ENCODE measurements around the gene INPP4B. TPM values are rescaled to one million over a fixed set of nuclear protein-coding genes. Genes with fewer than 3 reads are reported as not detected.

The INPP4B gene
- total RNA-seq, 1 experiment from 2014 or later, result 0.07 TPM

GRCh38 chr4:142743121-142743825 lies 102.8 kb downstream of the INPP4B start:
- Histone ChIP-seq H2BK15ac (ENCODE audit: low read depth, low read length) (no peak overlapping the region), H2AFZ (ENCODE audit: low read length) (no peak overlapping the region)
- no peak overlapping the region for H3K27ac Mint-ChIP-seq

More at GRCh38 chr4:142743121-142743825, 102.8 kb downstream of the INPP4B start:
- H3K18ac ChIP-seq (ENCODE audit: insufficient read length, low read depth, low read length), result no peak overlapping the region
- Mint-ChIP-seq H3K27me3 (ENCODE audit: low read depth) (no peaks in the 10 kb centered on the region), H3K36me3 (ENCODE audit: insufficient read depth in 1 of 3, low read depth in 3 of 3) (peaks cover 0 to 2% (median 0%) of the 10 kb centered on the region in 3 experiments; a peak in 2 of 7 replicates), H3K9me3 (peaks cover 5 to 7% of the 10 kb centered on the region in 2 experiments), H3K4me3 (no peak overlapping the region), H3K4me1 (no peaks in the 10 kb centered on the region)
- H2BK20ac ChIP-seq (ENCODE audit: low read depth, low read length, poor library complexity, severe bottlenecking), result no peak overlapping the region
- H3K14ac ChIP-seq (ENCODE audit: insufficient read depth, low read length), result no peak overlapping the region
- H3K4me1 ChIP-seq (ENCODE audit: insufficient read depth, low read length), result no peaks in the 10 kb centered on the region
- no peak overlapping the region for H2BK120ac ChIP-seq (ENCODE audit: low read depth, low read length, poor library complexity, severe bottlenecking)
- H3K4me2 ChIP-seq (ENCODE audit: insufficient read depth, insufficient read length, low read length), result no peak overlapping the region
- H3K27ac ChIP-seq (ENCODE audit: insufficient read length, low read depth, low read length), result no peak overlapping the region
- no peak overlapping the region for H2AK5ac ChIP-seq (ENCODE audit: insufficient read length, low read length)
- DNase-seq, result no peak
- H3K4ac ChIP-seq (ENCODE audit: low read depth, low read length), result no peak overlapping the region
- no peak overlapping the region for H4K8ac ChIP-seq (replicated peaks; ENCODE audit: insufficient read length, low read depth, low read length)
- no peaks in the 10 kb centered on the region for H3K79me2 ChIP-seq (ENCODE audit: insufficient read depth, low read length)
- H2BK5ac ChIP-seq (ENCODE audit: insufficient read length, low read length), result no peak overlapping the region
- no peak overlapping the region for H4K91ac ChIP-seq (ENCODE audit: insufficient read length, low read depth, low read length)
- H3K27me3 ChIP-seq (ENCODE audit: insufficient read depth, low read length), result no peaks in the 10 kb centered on the region
- H4K5ac ChIP-seq (ENCODE audit: insufficient read length, low read depth, low read length), result no peak overlapping the region
- TF ChIP-seq, protein P1, sequence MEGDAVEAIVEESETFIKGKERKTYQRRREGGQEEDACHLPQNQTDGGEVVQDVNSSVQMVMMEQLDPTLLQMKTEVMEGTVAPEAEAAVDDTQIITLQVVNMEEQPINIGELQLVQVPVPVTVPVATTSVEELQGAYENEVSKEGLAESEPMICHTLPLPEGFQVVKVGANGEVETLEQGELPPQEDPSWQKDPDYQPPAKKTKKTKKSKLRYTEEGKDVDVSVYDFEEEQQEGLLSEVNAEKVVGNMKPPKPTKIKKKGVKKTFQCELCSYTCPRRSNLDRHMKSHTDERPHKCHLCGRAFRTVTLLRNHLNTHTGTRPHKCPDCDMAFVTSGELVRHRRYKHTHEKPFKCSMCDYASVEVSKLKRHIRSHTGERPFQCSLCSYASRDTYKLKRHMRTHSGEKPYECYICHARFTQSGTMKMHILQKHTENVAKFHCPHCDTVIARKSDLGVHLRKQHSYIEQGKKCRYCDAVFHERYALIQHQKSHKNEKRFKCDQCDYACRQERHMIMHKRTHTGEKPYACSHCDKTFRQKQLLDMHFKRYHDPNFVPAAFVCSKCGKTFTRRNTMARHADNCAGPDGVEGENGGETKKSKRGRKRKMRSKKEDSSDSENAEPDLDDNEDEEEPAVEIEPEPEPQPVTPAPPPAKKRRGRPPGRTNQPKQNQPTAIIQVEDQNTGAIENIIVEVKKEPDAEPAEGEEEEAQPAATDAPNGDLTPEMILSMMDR (conservative IDR thresholded peaks at IDR 0.05), result no peak
- no peak overlapping the region for H3K23ac ChIP-seq (ENCODE audit: insufficient read length, low read depth, low read length)
- no peaks in the 10 kb centered on the region for H3K9me3 ChIP-seq (ENCODE audit: control insufficient read depth, low read depth, low read length)
- H3T11ph ChIP-seq (ENCODE audit: low read length), result no peak overlapping the region
- H3K56ac ChIP-seq (ENCODE audit: insufficient read length, low read depth, low read length), result no peak overlapping the region
- H3K23me2 ChIP-seq (ENCODE audit: insufficient read length, low read depth, low read length, poor library complexity, severe bottlenecking), result no peaks in the 10 kb centered on the region
- H2BK12ac ChIP-seq (ENCODE audit: insufficient read length, low read depth, low read length), result no peak overlapping the region
- H3K79me1 ChIP-seq (ENCODE audit: insufficient read depth, low read depth, low read length, poor library complexity, severe bottlenecking), result no peaks in the 10 kb centered on the region
- H3K9ac ChIP-seq (ENCODE audit: extremely low read depth, insufficient read length, low read length), result no peak overlapping the region
- no peaks in the 10 kb centered on the region for H4K20me1 ChIP-seq (ENCODE audit: control insufficient read depth, insufficient read depth, insufficient read length)

Measured in H9 (cell line).